Smooth muscle cell (in vitro differentiated cells): ENCODE data around the gene METRN. TPM values are rescaled to one million over a fixed set of nuclear protein-coding genes. Genes with fewer than 3 reads are reported as not detected.

Source experiments
- DNase-seq: peaks from one replicate; lab custom pipeline; 2025; ENCODE audit not compliant: unreplicated experiment; lab: John Stamatoyannopoulos, UW
- H2AFZ ChIP-seq: fragments of 200-600 bp; sonication (generic); 2 replicates; pipeline ENCODE4 v1.6.0; 2016; ENCODE audit warnings: antibody characterized with exemption, low read depth, mild to moderate bottlenecking
- H3F3A ChIP-seq: fragments of 200-600 bp; sonication (generic); 2 replicates; pipeline ENCODE4 v1.6.0; 2017; ENCODE audit warnings: antibody characterized with exemption, low read depth
- H3K27ac ChIP-seq: fragments of 200-600 bp; sonication (generic); 2 replicates; pipeline ENCODE4 v1.5.1; 2016; ENCODE audit warnings: low read depth, mild to moderate bottlenecking
- H3K27me3 ChIP-seq: fragments of 200-600 bp; sonication (generic); 2 replicates; pipeline ENCODE4 v1.6.1; 2016; ENCODE audit warnings: low read depth, mild to moderate bottlenecking
- H3K36me3 ChIP-seq: fragments of 200-600 bp; sonication (generic); 2 replicates; pipeline ENCODE4 v1.5.1; 2016; ENCODE audit warnings: low read depth
- H3K4me1 ChIP-seq: fragments of 200-600 bp; sonication (generic); 2 replicates; pipeline ENCODE4 v1.5.1; 2016; ENCODE audit warnings: low read depth
- H3K4me2 ChIP-seq: fragments of 200-600 bp; sonication (generic); 2 replicates; pipeline ENCODE4 v1.6.0; 2016; ENCODE audit warnings: mild to moderate bottlenecking
- H3K4me3 ChIP-seq: fragments of 200-600 bp; sonication (generic); 2 replicates; pipeline ENCODE4 v1.5.1; 2016; ENCODE audit warnings: mild to moderate bottlenecking
- H3K79me2 ChIP-seq: fragments of 200-600 bp; sonication (generic); 2 replicates; pipeline ENCODE4 v1.6.0; 2016; ENCODE audit warnings: low read depth, mild to moderate bottlenecking
- H3K9ac ChIP-seq: fragments of 200-600 bp; sonication (generic); 2 replicates; pipeline ENCODE4 v1.6.0; 2016; ENCODE audit warnings: low read depth
- H3K9me3 ChIP-seq: fragments of 200-600 bp; sonication (generic); replicated peaks from 2 replicates; pipeline ENCODE4 v1.5.1; 2016; ENCODE audit warnings: low read depth
- H4K20me1 ChIP-seq: fragments of 200-600 bp; sonication (generic); 2 replicates; pipeline ENCODE4 v1.6.0; 2016; ENCODE audit warnings: low read depth
- WGBS: methylation state at CpG from one replicate; pipeline ENCODE4 v1.1.7; 2016; ENCODE audit warnings: low lambda C conversion rate; 5-methylcytosine and 5-hydroxymethylcytosine counted together
- polyA plus RNA-seq: library from polyadenylated mRNA; unstranded; fragments of >200 nt; fragmentation: Nextera tagmentation; extraction: Ambion mirVana; gene quantifications from 2 replicates; pipeline ENCODE4 v1.2.1, GENCODE V29; 2016
- total RNA-seq: library from RNA; depleted of rRNA; stranded (reverse); fragments of >200 nt; gene quantifications from 2 replicates; pipeline ENCODE4 v1.2.3, GENCODE V29; 2014
- TF ChIP-seq, protein P1 (sequence below): fragments of 200-600 bp; sonication (generic); IDR thresholded peaks from 2 replicates; pipeline ENCODE4 v1.5.1; 2017; ENCODE audit warnings: borderline replicate concordance, mild to moderate bottlenecking, antibody characterized with exemption; ENCODE audit not compliant: insufficient read depth, poor library complexity, severe bottlenecking

Gene METRN
- total and polyA plus RNA-seq, 2 experiments from 2014 or later: 30.6 to 193 TPM

DNA sequence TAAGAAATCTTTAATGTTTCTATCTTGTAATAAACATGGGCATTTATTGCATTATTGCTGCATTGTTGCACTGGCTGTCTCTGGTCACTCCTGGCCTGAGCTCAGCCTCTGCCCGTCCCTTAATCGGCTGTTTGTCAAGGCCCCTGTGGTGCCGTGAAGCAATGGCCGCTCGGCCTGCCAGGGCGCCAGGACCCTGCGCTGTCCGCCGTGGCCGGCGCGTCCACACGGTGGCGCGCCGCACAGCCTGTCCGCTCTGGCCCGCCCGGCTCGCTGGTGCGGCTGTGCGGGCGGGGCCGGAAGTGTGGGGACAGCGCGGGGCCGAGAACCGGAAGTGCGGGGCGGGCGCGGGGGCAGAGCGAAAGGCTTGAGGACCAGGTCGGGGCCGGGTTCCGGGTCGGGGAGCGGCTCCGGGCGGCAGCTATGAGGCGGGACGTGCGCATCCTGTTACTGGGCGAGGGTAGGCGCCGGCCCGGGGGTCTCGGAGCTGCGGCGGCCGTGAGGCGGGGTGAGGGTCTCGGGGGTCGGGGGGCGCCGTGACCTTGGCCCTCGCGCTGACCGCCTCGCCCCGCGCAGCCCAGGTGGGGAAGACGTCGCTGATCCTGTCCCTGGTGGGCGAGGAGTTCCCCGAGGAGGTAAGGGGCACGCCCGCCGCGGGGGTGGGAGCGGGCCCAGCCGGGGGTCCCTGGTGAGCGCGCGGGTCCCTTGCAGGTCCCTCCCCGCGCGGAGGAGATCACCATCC, 47.0 kb upstream of the METRN start, which contains the start of gene RHOT2:
TSS of gene RHOT2 (plus strand) at position 353 of the 739 bp plus-strand sequence. CDS start at position 421, 68 bp downstream.
- DNase-seq: peak; percentile 64
- Histone ChIP-seq H3K27me3 (no peaks in the 10 kb centered on the region), H3K4me2 (peak within 1 kb of the TSS; percentile 99), H4K20me1 (peaks cover 27% of the 10 kb centered on the region), H3K36me3 (no peaks in the 10 kb centered on the region), H3K9me3 (no peaks in the 10 kb centered on the region), H3K4me3 (peak within 1 kb of the TSS; percentile 96), H3K27ac (peak within 1 kb of the TSS; percentile 8), H3K79me2 (peaks cover 22% of the 10 kb centered on the region), H3K4me1 (peaks cover 6% of the 10 kb centered on the region), H2AFZ (no peak within 1 kb of the TSS), H3F3A (no peaks in the 10 kb centered on the region), H3K9ac (peak within 1 kb of the TSS; percentile 97)
- TF ChIP-seq, protein P1, sequence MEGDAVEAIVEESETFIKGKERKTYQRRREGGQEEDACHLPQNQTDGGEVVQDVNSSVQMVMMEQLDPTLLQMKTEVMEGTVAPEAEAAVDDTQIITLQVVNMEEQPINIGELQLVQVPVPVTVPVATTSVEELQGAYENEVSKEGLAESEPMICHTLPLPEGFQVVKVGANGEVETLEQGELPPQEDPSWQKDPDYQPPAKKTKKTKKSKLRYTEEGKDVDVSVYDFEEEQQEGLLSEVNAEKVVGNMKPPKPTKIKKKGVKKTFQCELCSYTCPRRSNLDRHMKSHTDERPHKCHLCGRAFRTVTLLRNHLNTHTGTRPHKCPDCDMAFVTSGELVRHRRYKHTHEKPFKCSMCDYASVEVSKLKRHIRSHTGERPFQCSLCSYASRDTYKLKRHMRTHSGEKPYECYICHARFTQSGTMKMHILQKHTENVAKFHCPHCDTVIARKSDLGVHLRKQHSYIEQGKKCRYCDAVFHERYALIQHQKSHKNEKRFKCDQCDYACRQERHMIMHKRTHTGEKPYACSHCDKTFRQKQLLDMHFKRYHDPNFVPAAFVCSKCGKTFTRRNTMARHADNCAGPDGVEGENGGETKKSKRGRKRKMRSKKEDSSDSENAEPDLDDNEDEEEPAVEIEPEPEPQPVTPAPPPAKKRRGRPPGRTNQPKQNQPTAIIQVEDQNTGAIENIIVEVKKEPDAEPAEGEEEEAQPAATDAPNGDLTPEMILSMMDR: peak; percentile 75
- 3% methylated on average over 33 of the region's 78 CpGs for WGBS

DNA sequence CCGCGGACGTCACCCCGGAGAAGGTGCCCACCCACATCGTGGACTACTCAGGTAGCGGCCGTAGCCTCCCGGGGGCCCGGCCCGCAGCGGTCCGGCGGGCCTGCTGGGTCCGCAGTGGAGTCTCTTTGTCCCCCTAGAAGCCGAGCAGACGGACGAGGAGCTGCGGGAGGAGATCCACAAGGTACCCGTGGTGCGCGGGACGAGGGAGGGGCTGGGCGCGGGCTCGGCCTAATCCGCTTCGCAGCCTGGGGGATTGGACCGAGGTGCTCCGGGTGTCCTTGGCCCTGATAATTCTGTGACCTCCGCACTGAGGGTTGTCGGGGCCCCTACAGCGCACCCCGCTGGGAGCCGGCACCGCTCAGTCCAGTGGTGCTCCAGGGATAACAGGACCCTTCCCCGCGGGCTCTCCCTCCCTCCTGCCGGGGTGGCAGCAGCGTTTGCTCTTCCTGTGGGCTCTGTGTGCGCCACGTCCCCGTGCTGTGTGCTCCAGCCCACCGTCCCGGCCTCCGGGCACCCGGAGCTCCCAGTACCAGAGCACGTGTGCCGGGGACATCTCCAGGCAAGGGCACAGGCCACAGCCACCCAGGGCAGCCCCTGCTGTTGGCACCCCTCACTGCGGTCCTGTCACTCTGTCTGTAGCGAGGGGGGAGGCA, 46.3 kb upstream of the METRN start:
- no peaks in the 10 kb centered on the region for H3F3A ChIP-seq
- TF ChIP-seq, protein P1: no peak
- peak overlapping the region; percentile 97 for H3K9ac ChIP-seq
- peaks cover 6% of the 10 kb centered on the region for H3K4me1 ChIP-seq
- H3K4me3 ChIP-seq: peak overlapping the region; percentile 96
- no peaks in the 10 kb centered on the region for H3K27me3 ChIP-seq
- H3K36me3 ChIP-seq: no peaks in the 10 kb centered on the region
- peak overlapping the region; percentile 99 for H3K4me2 ChIP-seq
- no peak for DNase-seq
- peak overlapping the region; percentile 8 for H3K27ac ChIP-seq
- peaks cover 22% of the 10 kb centered on the region for H3K79me2 ChIP-seq
- no peak overlapping the region for H2AFZ ChIP-seq
- no peaks in the 10 kb centered on the region for H3K9me3 ChIP-seq
- WGBS: 22% methylated on average over 48 of the region's 50 CpGs
- peaks cover 27% of the 10 kb centered on the region for H4K20me1 ChIP-seq

DNA sequence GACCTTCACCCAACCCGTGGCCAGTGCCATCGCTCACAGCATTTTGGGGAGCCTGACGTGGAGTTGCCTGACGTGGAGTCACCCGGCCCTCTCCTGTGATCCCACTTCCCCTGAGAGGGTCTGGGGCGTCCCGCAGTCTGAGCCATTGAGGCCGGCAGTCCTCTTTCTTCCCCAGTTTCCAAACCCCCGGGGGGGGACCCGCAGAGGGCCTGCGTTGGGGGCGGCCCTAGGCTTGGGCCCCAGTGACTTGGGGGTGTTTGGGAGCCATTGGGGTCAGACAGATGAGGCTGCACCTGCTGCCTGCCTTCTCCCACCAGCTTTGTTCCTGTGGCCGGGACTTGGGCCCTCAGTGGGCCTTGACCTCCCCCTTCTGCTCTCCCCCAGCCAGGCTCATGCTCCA, 45.3 kb upstream of the METRN start:
- H3K4me3 ChIP-seq: no peak overlapping the region
- peaks cover 6% of the 10 kb centered on the region for H3K4me1 ChIP-seq
- no peak overlapping the region for H3K27ac ChIP-seq
- no peaks in the 10 kb centered on the region for H3K27me3 ChIP-seq
- H3K79me2 ChIP-seq: peaks cover 22% of the 10 kb centered on the region
- no peak overlapping the region for H3K4me2 ChIP-seq
- WGBS: over 99% methylated on average over 13 of the region's 13 CpGs
- H2AFZ ChIP-seq: no peak overlapping the region
- H3K9ac ChIP-seq: no peak overlapping the region
- DNase-seq: no peak
- TF ChIP-seq, protein P1: no peak
- H4K20me1 ChIP-seq: peaks cover 29% of the 10 kb centered on the region
- H3K9me3 ChIP-seq: no peaks in the 10 kb centered on the region
- H3F3A ChIP-seq: peaks cover 4% of the 10 kb centered on the region
- H3K36me3 ChIP-seq: no peaks in the 10 kb centered on the region
